Caco-2 (cell line): ENCODE results near the gene CLDND2. TPM values are rescaled to one million over a fixed set of nuclear protein-coding genes. Genes with fewer than 3 reads are reported as not detected.
"Not testable (repeated sequence)": the region's sequence is repeated elsewhere in the genome, so short reads cannot be mapped to it uniquely, and the experiment has no call there.

Experiments
- Bru-seq: library from RNA; stranded (reverse); fragments of 400-500 nt; gene quantifications from one replicate; lab custom pipeline; 2021; lab: Mats Ljungman, UMichigan
- BruChase-seq, 2 experiments: library from RNA; stranded (reverse); fragments of 400-500 nt; gene quantifications; one replicate each; lab custom pipeline; 2021; lab: Mats Ljungman, UMichigan
- BruUV-seq: library from RNA; stranded (reverse); fragments of 400-500 nt; replicated peaks from 2 replicates; lab custom pipeline; 2021; lab: Mats Ljungman, UMichigan
- CTCF ChIA-PET: fragments of 300-600 bp; sonication (Branson Sonifier 250); formaldehyde crosslinking; loops from one replicate; lab custom pipeline; 2022; ENCODE audit warnings: antibody characterized with exemption; lab: Charles Lee
- POLR2A ChIA-PET: fragments of 300-600 bp; sonication (Branson Sonifier 250); formaldehyde crosslinking; loops from one replicate; lab custom pipeline; 2022; ENCODE audit warnings: antibody characterized with exemption; lab: Charles Lee
- DNase-seq, 2 experiments: peaks; one replicate each; pipeline versions ENCODE4 v3.0.0 to v3.0.0-alpha.2; 2020 to 2022
- H3K27me3 ChIP-seq: replicated peaks from 2 replicates; pipeline ENCODE4 v1.6.0; 2011; ENCODE audit warnings: low read length; ENCODE audit not compliant: control insufficient read depth, insufficient read depth
- H3K36me3 ChIP-seq: 2 replicates; pipeline ENCODE4 v1.5.1; 2011; ENCODE audit warnings: low read length; ENCODE audit not compliant: control insufficient read depth, insufficient read depth
- H3K4me1 ChIP-seq: fragments of 250-450 bp; sonication (Bioruptor Pico); 2 replicates; pipeline ENCODE4 v1.5.1; 2020; ENCODE audit warnings: mild to moderate bottlenecking
- H3K4me3 ChIP-seq: 2 replicates; pipeline ENCODE4 v1.5.1; 2011; ENCODE audit warnings: low read depth, mild to moderate bottlenecking, control low read depth, low read length
- H3K9me3 ChIP-seq: fragments of 250-450 bp; sonication (Bioruptor Pico); 2 replicates; pipeline ENCODE4 v1.5.1; 2020; ENCODE audit warnings: mild to moderate bottlenecking, moderate library complexity
- H3K27ac Mint-ChIP-seq: one replicate; pipeline ENCODE4 v1.8.0; 2022; ENCODE audit warnings: mixed read lengths; ENCODE audit not compliant: unreplicated experiment
- H3K27me3 Mint-ChIP-seq: one replicate; pipeline ENCODE4 v1.8.0; 2022; ENCODE audit warnings: mixed read lengths; ENCODE audit not compliant: insufficient read depth, unreplicated experiment
- H3K36me3 Mint-ChIP-seq: one replicate; pipeline ENCODE4 v1.8.0; 2022; ENCODE audit warnings: mild to moderate bottlenecking, mixed read lengths; ENCODE audit not compliant: insufficient read depth, unreplicated experiment
- H3K4me1 Mint-ChIP-seq: one replicate; pipeline ENCODE4 v1.8.0; 2022; ENCODE audit warnings: low read depth, mixed read lengths; ENCODE audit not compliant: unreplicated experiment
- H3K4me3 Mint-ChIP-seq: one replicate; pipeline ENCODE4 v1.8.0; 2022; ENCODE audit warnings: mild to moderate bottlenecking, moderate library complexity, mixed read lengths; ENCODE audit not compliant: unreplicated experiment
- H3K9me3 Mint-ChIP-seq: one replicate; pipeline ENCODE4 v1.8.0; 2022; ENCODE audit warnings: mixed read lengths; ENCODE audit not compliant: unreplicated experiment
- intact Hi-C: fragments of 100-400 bp; cut with micrococcal nuclease; formaldehyde crosslinking; loops from one replicate; pipeline ENCODE4 v1.10.0; 2022; ENCODE audit not compliant: unreplicated experiment
- long read RNA-seq: library from polyadenylated mRNA; stranded (forward); transcript quantifications from one replicate; pipeline ENCODE4 v2.0.0, GENCODE V29; 2022
- total RNA-seq: library from RNA; stranded (reverse); gene quantifications from 2 replicates; pipeline ENCODE4 v1.2.3, GENCODE V29; 2022
- TF ChIP-seq, protein P1 (sequence below), 2 experiments: fragments of 200-600 bp in 1 of 2; IDR thresholded peaks; 1 replicate in 1 of 2; 2 replicates in 1 of 2; pipeline versions ENCODE4 v1.5.1 to v1.8.0; 2011 to 2022; ENCODE audit warnings: antibody characterized with exemption in 1 of 2, control low read depth in 1 of 2, inconsistent platforms in 1 of 2, low read depth in 1 of 2, low read length in 1 of 2, mild to moderate bottlenecking in 1 of 2, moderate library complexity in 1 of 2; ENCODE audit not compliant: insufficient read depth in 1 of 2, severe bottlenecking in 1 of 2, unreplicated experiment in 1 of 2

The CLDND2 gene
- total RNA-seq (1.6 TPM in 1 of 2 replicates, not detected in the other), Bru-seq, nascent RNA (percentile 38 among the genes with signal in this experiment), BruChase-seq, experiment 1, labeled RNA remaining after a 2-hour chase (percentile 26 among the genes with signal in this experiment), BruChase-seq, experiment 2, labeled RNA remaining after a 6-hour chase (percentile 35 among the genes with signal in this experiment)
- long read RNA-seq, partial matches to known transcripts: 0 of 1 reads
- long read RNA-seq, other reads (novel, unspliced or antisense): 1 of 1 reads

GRCh38 chr19:51368366-51369282 is at the start of gene CLDND2:
CLDND2 (minus strand) TSS chr19:51369003; CDS start chr19:51368577, 426 bp downstream.
- H3K4me3 ChIP-seq: peak within 1 kb of the TSS; percentile 77
- H3K4me3 Mint-ChIP-seq: peak within 1 kb of the TSS; percentile 94
- H3K36me3 Mint-ChIP-seq: peaks cover 25% of the 10 kb centered on the region
- CTCF ChIA-PET: interaction anchor here (0.7 to 1.5 kb wide), 5 partner anchors 14 to 335 kb away, joined by 3 to 30 read pairs (median 4); no protein-coding TSS in a partner anchor
- H3K4me1 Mint-ChIP-seq: peaks cover 12% of the 10 kb centered on the region
- no TSS peak for BruUV-seq
- H3K36me3 ChIP-seq: 0 out of 2 replicates have a peak, but pooled peaks cover 1% of the 10 kb centered on the region
- POLR2A ChIA-PET: interaction anchor here (1.0 to 1.5 kb wide), 7 partner anchors 8 to 29 kb away, joined by 3 to 67 read pairs (median 10); partner anchors contain the start of gene VSIG10L
- TF ChIP-seq, protein P1, sequence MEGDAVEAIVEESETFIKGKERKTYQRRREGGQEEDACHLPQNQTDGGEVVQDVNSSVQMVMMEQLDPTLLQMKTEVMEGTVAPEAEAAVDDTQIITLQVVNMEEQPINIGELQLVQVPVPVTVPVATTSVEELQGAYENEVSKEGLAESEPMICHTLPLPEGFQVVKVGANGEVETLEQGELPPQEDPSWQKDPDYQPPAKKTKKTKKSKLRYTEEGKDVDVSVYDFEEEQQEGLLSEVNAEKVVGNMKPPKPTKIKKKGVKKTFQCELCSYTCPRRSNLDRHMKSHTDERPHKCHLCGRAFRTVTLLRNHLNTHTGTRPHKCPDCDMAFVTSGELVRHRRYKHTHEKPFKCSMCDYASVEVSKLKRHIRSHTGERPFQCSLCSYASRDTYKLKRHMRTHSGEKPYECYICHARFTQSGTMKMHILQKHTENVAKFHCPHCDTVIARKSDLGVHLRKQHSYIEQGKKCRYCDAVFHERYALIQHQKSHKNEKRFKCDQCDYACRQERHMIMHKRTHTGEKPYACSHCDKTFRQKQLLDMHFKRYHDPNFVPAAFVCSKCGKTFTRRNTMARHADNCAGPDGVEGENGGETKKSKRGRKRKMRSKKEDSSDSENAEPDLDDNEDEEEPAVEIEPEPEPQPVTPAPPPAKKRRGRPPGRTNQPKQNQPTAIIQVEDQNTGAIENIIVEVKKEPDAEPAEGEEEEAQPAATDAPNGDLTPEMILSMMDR (IDR thresholded peaks at IDR 0.05; ENCODE audit: insufficient read depth in 1 of 2, low read depth in 1 of 2, low read length in 1 of 2, severe bottlenecking in 1 of 2, unreplicated experiment in 1 of 2): no peak
- H3K27me3 ChIP-seq: no peaks in the 10 kb centered on the region
- H3K4me1 ChIP-seq: peaks cover 23% of the 10 kb centered on the region
- intact Hi-C loops: no loop called here
- DNase-seq: no peak
- peak within 1 kb of the TSS; percentile 100 for H3K27ac Mint-ChIP-seq
- no peaks in the 10 kb centered on the region for H3K27me3 Mint-ChIP-seq
- H3K9me3 Mint-ChIP-seq: no peaks in the 10 kb centered on the region
- no peaks in the 10 kb centered on the region for H3K9me3 ChIP-seq

GRCh38 chr19:51417810-51418157 is 49.0 kb upstream of the CLDND2 start:
- Mint-ChIP-seq H3K27ac (no peak overlapping the region), H3K4me3 (no peak overlapping the region), H3K36me3 (no peaks in the 10 kb centered on the region), H3K9me3 (no peaks in the 10 kb centered on the region), H3K27me3 (peaks cover 9% of the 10 kb centered on the region), H3K4me1 (no peaks in the 10 kb centered on the region)
- no peaks in the 10 kb centered on the region for H3K4me1 ChIP-seq
- intact Hi-C loops: no loop called here
- no peaks in the 10 kb centered on the region for H3K36me3 ChIP-seq
- no peaks in the 10 kb centered on the region for H3K27me3 ChIP-seq
- ChIA-PET POLR2A (no interaction called here), CTCF (no interaction called here)
- TF ChIP-seq, protein P1 (IDR thresholded peaks at IDR 0.05; ENCODE audit: insufficient read depth in 1 of 2, low read depth in 1 of 2, low read length in 1 of 2, severe bottlenecking in 1 of 2, unreplicated experiment in 1 of 2): no peak
- no peak for DNase-seq
- no TSS peak for BruUV-seq
- no peak overlapping the region for H3K4me3 ChIP-seq
- no peaks in the 10 kb centered on the region for H3K9me3 ChIP-seq

GRCh38 chr19:51417107-51417809 is 48.5 kb upstream of the CLDND2 start, which contains the start of gene SIGLEC10:
SIGLEC10 (minus strand) TSS chr19:51417642; CDS start chr19:51417581, 61 bp downstream.
- no peak for DNase-seq
- Mint-ChIP-seq H3K9me3 (no peaks in the 10 kb centered on the region), H3K27ac (no peak within 1 kb of the TSS), H3K27me3 (peaks cover 10% of the 10 kb centered on the region), H3K4me1 (no peaks in the 10 kb centered on the region), H3K4me3 (no peak within 1 kb of the TSS), H3K36me3 (no peaks in the 10 kb centered on the region)
- Histone ChIP-seq H3K4me1 (no peaks in the 10 kb centered on the region), H3K27me3 (no peaks in the 10 kb centered on the region), H3K36me3 (no peaks in the 10 kb centered on the region), H3K4me3 (no peak within 1 kb of the TSS), H3K9me3 (no peaks in the 10 kb centered on the region)
- TF ChIP-seq, protein P1 (IDR thresholded peaks at IDR 0.05; ENCODE audit: insufficient read depth in 1 of 2, low read depth in 1 of 2, low read length in 1 of 2, severe bottlenecking in 1 of 2, unreplicated experiment in 1 of 2): no peak
- CTCF ChIA-PET: no interaction called here
- no TSS peak for BruUV-seq
- intact Hi-C loops: no loop called here
- POLR2A ChIA-PET: interaction anchor here (1.0 kb wide), 1 partner anchor 51 kb away, joined by 3 read pairs; the partner anchor contains the start of gene ETFB

DNA sequence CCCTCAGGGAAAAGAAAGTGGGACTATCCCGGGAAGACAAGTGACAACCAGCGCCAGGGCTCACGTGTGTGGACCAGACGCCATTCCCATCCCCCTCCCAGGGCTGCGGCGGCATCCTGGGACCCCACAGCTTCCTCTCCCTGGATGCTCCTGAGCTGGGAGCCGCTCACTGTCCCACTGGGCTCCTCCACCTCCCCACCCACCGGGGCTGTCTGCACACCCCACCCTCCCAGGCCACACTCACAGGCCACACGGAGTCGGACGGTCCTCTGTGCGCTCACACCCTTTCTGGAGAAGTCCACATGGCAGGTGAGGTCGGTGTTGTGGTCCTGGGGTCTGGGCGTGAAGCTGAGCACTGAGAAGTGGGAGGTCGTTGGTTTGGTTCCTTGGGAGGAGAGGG is 47.6 kb upstream of the CLDND2 start:
- not testable (repeated sequence) for BruUV-seq
- POLR2A ChIA-PET: interaction anchor here (1.0 kb wide), 1 partner anchor 51 kb away, joined by 3 read pairs; the partner anchor contains the start of gene ETFB

More for the DNA sequence above, 47.6 kb upstream of the CLDND2 start:
- intact Hi-C loops, H3K9me3 ChIP-seq, H3K9me3 Mint-ChIP-seq, H3K36me3 Mint-ChIP-seq, H3K4me3 ChIP-seq, H3K4me3 Mint-ChIP-seq, CTCF ChIA-PET, H3K4me1 ChIP-seq, H3K27ac Mint-ChIP-seq, H3K4me1 Mint-ChIP-seq, DNase-seq, H3K36me3 ChIP-seq, H3K27me3 ChIP-seq: not testable (repeated sequence)
- H3K27me3 Mint-ChIP-seq: peaks cover 13% of the 10 kb centered on the region
